GM12878 (cell line): Measurements from ENCODE around the gene KRT71.

Experiments used
- CEBPB ChIP-seq, 2 experiments: fragments of 150-350 bp in 1 of 2; IDR thresholded peaks; 2 replicates each; pipeline ENCODE4 v1.6.1; 2012 to 2014; ENCODE audit warnings: low read depth in 2 of 2, low read length in 2 of 2, borderline replicate concordance in 1 of 2, inconsistent platforms in 1 of 2
- RCOR1 ChIP-seq: conservative IDR thresholded peaks from 2 replicates; pipeline ENCODE4 v1.6.1; 2012; ENCODE audit warnings: low read depth, low read length, improper control_type of control experiment
- ZBED1 ChIP-seq: IDR thresholded peaks from 2 replicates; pipeline ENCODE4 v1.6.1; 2016; ENCODE audit warnings: borderline replicate concordance
- TF ChIP-seq, protein P1 (sequence below), 3 experiments: IDR thresholded peaks in 2 of 3; conservative IDR thresholded peaks in 1 of 3; 2 replicates each; pipeline ENCODE4 v1.5.1; 2011; ENCODE audit warnings: low read depth in 3 of 3, low read length in 3 of 3, mild to moderate bottlenecking in 3 of 3, control low read depth in 2 of 3, moderate library complexity in 2 of 3, inconsistent platforms in 1 of 3, mixed read lengths in 1 of 3; ENCODE audit not compliant: control insufficient read depth in 2 of 3, insufficient read depth in 1 of 3; ENCODE audit errors: extremely low read depth in 1 of 3
- TF ChIP-seq, protein P2 (sequence below): fragments of 450-650 bp; IDR thresholded peaks from 2 replicates; pipeline ENCODE4 v1.6.1; 2016; ENCODE audit warnings: mild to moderate bottlenecking
- TF ChIP-seq, protein P3 (sequence below): fragments of 450-650 bp; formaldehyde crosslinking; IDR thresholded peaks from 2 replicates; pipeline ENCODE4 v1.4.0; 2020; ENCODE audit warnings: mild to moderate bottlenecking, moderate library complexity

DNA sequence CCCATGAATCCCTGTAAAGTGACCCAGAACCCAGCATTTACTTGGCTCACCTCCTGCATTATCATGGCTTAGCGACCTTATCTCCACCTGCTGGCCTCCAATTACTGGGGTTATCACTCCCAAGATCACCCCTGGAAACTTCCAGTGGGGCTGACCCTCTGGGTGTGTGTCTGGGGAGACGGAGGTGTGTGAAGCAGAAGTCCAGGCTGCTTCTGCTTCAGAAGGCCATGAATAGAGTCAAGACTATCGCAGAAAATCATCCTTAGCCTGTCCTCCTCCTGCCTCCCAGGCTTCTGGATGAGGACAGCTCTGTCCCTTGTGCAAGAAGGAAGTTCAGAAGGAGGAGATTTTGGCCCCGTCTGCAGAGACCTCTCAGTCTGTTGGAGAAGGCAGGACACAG, 48.7 kb upstream of the KRT71 start:
- TF ChIP-seq, protein P1, sequence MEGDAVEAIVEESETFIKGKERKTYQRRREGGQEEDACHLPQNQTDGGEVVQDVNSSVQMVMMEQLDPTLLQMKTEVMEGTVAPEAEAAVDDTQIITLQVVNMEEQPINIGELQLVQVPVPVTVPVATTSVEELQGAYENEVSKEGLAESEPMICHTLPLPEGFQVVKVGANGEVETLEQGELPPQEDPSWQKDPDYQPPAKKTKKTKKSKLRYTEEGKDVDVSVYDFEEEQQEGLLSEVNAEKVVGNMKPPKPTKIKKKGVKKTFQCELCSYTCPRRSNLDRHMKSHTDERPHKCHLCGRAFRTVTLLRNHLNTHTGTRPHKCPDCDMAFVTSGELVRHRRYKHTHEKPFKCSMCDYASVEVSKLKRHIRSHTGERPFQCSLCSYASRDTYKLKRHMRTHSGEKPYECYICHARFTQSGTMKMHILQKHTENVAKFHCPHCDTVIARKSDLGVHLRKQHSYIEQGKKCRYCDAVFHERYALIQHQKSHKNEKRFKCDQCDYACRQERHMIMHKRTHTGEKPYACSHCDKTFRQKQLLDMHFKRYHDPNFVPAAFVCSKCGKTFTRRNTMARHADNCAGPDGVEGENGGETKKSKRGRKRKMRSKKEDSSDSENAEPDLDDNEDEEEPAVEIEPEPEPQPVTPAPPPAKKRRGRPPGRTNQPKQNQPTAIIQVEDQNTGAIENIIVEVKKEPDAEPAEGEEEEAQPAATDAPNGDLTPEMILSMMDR (IDR thresholded peaks at IDR 0.05 in 2 of 3, conservative IDR thresholded peaks at IDR 0.05 in 1 of 3; ENCODE audit: control insufficient read depth in 2 of 3, extremely low read depth in 1 of 3, insufficient read depth in 1 of 3, low read depth in 3 of 3, low read length in 3 of 3), result no peak
- TF ChIP-seq RCOR1, result no peak
- TF ChIP-seq CEBPB (IDR thresholded peaks at IDR 0.05; ENCODE audit: borderline replicate concordance in 1 of 2, low read depth in 2 of 2, low read length in 2 of 2), result no peak
- TF ChIP-seq, protein P2, sequence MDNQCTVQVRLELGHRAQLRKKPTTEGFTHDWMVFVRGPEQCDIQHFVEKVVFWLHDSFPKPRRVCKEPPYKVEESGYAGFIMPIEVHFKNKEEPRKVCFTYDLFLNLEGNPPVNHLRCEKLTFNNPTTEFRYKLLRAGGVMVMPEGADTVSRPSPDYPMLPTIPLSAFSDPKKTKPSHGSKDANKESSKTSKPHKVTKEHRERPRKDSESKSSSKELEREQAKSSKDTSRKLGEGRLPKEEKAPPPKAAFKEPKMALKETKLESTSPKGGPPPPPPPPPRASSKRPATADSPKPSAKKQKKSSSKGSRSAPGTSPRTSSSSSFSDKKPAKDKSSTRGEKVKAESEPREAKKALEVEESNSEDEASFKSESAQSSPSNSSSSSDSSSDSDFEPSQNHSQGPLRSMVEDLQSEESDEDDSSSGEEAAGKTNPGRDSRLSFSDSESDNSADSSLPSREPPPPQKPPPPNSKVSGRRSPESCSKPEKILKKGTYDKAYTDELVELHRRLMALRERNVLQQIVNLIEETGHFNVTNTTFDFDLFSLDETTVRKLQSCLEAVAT, result no peak
- TF ChIP-seq, protein P3, sequence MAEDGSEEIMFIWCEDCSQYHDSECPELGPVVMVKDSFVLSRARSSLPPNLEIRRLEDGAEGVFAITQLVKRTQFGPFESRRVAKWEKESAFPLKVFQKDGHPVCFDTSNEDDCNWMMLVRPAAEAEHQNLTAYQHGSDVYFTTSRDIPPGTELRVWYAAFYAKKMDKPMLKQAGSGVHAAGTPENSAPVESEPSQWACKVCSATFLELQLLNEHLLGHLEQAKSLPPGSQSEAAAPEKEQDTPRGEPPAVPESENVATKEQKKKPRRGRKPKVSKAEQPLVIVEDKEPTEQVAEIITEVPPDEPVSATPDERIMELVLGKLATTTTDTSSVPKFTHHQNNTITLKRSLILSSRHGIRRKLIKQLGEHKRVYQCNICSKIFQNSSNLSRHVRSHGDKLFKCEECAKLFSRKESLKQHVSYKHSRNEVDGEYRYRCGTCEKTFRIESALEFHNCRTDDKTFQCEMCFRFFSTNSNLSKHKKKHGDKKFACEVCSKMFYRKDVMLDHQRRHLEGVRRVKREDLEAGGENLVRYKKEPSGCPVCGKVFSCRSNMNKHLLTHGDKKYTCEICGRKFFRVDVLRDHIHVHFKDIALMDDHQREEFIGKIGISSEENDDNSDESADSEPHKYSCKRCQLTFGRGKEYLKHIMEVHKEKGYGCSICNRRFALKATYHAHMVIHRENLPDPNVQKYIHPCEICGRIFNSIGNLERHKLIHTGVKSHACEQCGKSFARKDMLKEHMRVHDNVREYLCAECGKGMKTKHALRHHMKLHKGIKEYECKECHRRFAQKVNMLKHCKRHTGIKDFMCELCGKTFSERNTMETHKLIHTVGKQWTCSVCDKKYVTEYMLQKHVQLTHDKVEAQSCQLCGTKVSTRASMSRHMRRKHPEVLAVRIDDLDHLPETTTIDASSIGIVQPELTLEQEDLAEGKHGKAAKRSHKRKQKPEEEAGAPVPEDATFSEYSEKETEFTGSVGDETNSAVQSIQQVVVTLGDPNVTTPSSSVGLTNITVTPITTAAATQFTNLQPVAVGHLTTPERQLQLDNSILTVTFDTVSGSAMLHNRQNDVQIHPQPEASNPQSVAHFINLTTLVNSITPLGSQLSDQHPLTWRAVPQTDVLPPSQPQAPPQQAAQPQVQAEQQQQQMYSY (CRISPR knock-in tag), result no peak
- TF ChIP-seq ZBED1, result no peak
